Left renal cortex interstitium (tissue), 4 donors: ENCODE results near the gene PHGDH. TPM values are rescaled to one million over a fixed set of nuclear protein-coding genes. Genes with fewer than 3 reads are reported as not detected.

Experiments
- DNase-seq, 4 donors: peaks; one replicate each; pipeline ENCODE4 v3.0.0-alpha.2; 2013; ENCODE audit warnings: low read depth in 4 of 4, low spot score in 2 of 4, missing footprints in 1 of 4
- polyA plus RNA-seq, 4 donors: library from polyadenylated mRNA; unstranded; fragments of 120-200 nt; gene quantifications; one replicate each; pipeline ENCODE4 v1.2.1, GENCODE V29; 2013; ENCODE audit not compliant: insufficient read length in 4 of 4

PHGDH gene
- polyA plus RNA-seq, 4 donors, result 238 to 270 (median 250) TPM

DNA sequence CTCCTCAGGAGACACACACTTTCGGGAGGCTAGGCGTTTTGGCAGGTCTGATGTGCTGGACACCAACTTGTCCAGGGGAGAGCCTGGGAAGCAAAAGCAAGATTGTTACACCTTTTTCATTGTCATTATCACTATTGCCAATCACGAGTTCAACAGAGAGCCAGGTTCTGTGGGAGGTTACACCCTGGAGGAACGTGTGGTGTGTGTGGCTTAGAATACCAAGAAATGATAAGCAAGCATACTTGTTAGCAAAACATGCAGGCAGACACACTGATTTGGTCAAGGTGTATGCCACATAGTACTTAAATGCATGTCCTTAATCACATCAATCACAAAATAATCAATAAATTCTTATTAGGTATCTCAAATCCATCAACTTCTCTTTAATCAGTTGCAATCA is 40.9 kb downstream of the PHGDH start:
- DNase-seq, result no peak

DNA sequence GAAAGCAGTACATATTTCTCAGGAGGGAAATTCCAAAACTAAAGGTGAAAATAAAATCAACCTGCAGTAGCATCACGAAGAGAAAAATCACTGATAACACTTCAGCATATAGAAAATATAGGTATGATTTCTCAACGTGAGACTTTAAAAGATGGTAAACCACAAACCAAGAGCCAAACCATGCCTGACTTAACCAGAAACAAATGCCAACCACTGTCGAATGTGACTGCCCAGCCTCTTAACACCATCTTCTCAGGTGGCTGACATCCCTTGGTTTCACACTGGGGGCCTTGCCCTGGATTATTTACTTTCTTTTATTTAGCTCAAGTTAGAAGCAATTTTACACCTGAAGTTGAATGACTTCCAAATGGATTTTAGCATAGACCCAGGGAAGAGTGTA is 46.9 kb downstream of the PHGDH start:
- DNase-seq, result no peak

DNA sequence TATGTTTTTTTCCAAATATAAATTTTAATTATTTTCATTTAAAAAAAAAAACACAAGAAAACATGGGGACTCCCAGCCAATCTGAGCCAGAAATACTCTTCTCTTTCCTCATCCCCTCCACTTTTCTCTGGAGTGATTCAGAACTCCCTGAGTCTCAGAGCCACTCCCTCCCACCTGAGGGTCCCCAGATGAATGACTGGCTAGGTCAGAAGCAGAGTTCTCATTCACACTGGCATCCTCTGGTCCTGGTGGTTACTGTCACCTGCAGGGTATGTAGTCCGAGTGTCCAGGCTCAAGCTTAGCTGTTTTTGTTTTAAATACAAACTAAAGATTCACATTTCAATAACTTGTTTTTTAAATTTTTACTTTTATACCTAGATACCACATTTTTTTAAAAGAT is 50.7 kb downstream of the PHGDH start:
- no peak for DNase-seq

GRCh38 chr1:119762953-119763352 is 51.2 kb downstream of the PHGDH start:
- DNase-seq, result no peak

- no peak for DNase-seq
These were observed 52.5 kb downstream of the PHGDH start for GRCh38 chr1:119764220-119764619.

DNA sequence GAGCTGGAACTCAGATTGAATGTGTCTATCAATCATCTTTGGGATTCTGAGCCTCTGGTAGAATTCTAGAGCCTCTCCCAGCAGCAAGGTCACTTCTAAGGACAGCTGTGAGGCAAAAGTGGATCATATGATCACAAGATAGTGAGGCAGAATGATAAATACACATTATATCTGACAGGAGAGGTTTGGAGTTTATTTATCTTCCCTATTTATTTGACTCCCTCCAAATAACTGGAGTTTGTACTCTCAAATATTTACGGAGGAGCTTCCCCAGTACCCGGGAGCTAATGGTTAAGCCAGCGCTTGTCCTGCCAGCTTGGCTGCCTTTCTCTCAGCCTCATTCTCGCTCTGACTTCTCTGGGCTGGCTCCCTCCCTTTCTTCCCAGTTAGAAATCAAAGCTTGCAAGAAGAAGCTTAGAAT is 54.6 kb downstream of the PHGDH start:
- no peak for DNase-seq

DNA sequence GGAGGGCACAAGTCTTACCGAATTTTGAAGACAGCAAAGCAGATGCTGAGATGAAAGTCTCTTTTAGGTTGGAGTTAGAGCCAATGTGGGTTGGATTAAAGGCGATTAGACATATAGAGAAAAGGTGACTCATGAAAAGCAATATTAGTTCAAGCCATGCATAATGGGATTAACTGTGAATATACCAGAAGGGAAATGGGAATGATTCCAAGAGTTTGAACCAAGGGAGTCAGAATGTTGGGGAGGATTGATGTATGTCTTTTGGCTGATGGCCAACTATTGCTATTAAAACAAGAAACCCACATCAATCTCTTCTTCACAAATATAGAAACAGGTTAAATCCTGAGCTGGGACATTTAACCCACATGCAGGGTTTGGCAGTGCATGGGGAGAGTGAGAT is 55.8 kb downstream of the PHGDH start:
- DNase-seq, result no peak

GRCh38 chr1:119768778-119769177 is 57.0 kb downstream of the PHGDH start, which contains the start of gene HMGCS2:
Gene HMGCS2, minus strand, starts transcription at chr1:119768905. Its CDS starts 61 bp downstream, at chr1:119768844.
- DNase-seq, result no peak

- DNase-seq, result no peak
These were observed 59.3 kb downstream of the PHGDH start for GRCh38 chr1:119771016-119771415.

- no peak for DNase-seq
These were observed 60.0 kb downstream of the PHGDH start for GRCh38 chr1:119771770-119772169.

DNA sequence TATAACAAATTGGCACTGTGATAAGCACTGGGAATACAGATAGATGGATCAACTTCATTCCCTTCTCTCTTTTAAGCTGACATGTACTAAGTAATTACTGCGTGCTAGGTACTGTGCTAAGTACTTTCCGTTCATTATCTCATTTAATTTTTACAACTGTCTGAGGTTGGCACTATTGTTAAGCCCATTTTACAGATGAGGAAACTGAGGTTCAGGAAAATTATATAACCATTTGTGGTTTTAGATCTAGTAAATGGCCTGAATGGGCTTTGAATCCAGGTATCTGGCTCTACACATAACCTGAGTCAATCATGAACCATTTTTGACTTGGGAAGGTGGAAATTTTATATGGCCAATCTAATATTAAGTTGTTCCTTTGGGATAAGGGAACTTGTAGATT is 60.6 kb downstream of the PHGDH start:
- DNase-seq, result no peak

DNA sequence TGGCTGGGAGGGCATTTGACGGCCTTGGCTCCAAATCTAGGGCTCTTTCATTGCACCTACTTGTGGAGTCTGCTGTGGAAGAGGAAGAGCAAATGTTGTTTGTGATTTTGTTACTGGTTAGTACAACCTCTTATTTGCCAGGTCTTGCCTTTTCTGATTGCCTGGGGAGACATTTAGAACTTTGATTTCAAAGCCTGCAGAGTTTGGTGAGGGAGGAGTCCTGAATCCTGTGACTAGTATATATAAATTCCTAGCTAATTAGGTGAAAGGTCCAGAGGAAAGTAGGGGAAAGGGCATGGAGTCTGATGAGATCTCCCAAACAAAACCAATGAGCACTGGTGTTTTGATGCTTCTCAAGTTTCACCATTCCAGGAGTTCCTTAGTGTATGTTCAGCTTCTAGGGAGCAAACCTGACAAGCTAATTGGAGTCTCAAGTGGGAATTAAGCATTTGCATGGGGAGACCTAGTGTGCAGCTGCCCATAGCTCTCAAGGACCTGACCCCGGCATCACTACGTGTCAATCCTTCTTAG is 62.0 kb downstream of the PHGDH start:
- DNase-seq, result no peak

GRCh38 chr1:119774746-119775490 is 63.2 kb downstream of the PHGDH start:
- no peak for DNase-seq

DNA sequence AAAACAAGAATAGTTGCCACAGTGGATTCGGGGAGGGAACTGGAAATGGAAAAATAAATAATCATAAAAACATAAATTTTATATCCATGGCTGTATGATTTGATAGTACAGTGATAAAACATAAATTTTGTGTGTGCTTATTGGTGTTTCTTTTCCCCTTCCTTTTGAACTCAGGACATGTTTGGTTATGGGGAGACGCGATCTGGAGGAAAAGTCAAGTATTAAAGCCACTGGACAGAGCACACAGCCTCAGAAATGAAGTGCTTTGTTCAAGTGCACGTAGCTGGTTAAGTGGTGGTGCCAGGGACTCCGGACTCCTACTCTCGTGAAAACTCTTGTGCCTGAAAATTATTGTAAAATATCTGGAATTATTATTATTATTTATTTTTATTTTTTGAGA is 66.6 kb downstream of the PHGDH start:
- no peak for DNase-seq

DNA sequence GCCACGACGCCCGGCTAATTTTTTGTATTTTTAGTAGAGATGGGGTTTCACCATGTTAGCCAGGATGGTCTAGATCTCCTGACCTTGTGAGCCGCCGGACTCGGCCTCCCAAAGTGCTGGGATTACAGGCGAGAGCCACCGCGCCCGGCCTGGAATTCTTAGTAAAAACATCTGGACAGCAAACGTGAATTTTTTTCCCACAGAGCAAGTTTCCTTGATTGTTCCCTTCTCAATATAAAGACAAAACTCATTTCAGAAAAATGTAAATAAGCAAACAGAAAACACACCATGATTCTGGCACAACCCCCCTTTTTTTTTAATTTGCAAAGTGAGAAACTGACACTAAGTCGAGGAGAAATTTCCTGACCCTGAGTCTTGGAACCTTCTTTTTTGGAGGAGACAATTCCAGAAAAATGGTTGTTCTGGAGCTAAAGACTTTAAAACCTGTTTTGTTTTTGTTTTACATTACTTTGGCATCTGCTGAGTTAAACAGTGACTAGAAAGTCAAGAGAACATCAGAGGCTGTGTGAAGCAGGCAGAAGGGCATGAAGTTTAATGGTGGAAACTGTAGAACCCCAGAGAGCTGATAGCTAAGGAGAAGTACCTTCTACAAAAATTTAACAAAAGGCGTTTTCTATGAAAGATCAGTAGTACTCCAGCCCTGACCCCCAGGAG is 67.3 kb downstream of the PHGDH start:
- DNase-seq, result no peak

- DNase-seq, result no peak
These were observed 68.2 kb downstream of the PHGDH start for GRCh38 chr1:119779869-119780356.

DNA sequence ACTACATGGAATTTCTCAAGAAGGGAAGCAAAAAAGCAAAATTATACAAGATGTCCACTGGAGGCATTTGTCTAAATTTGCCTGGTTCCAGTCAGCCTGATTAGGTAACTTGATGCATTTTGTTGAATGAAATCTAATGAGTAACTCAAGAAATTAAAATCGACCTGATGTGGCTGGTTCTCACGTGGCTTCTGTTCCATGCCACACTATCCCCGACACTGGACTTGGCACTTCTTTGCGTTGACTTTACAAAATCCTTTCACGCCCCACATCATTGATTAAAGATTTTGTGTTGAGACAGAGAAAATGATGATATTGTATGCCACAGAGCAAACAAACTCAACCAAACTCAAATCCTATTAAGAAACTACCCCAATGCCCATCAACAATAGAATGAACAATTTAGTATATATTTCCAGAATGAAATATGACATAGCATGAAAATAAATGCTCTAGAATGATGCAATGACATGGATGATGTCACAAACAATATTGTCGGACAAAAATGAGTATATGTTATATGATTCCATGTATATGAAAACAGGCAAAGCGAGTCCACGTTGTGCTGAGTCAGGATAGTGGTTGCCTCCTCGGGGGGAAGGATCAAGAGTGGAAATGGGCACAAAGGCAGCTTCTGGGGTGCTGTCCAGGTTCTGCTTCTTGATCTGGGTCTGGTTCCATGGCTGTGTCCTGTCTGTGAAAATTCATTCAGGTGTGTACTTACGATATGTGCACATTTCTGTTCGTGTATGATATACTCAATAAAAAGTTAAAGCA is 69.9 kb downstream of the PHGDH start:
- DNase-seq, result no peak

- DNase-seq, result no peak
These were observed 71.0 kb downstream of the PHGDH start for GRCh38 chr1:119782631-119783325.

DNA sequence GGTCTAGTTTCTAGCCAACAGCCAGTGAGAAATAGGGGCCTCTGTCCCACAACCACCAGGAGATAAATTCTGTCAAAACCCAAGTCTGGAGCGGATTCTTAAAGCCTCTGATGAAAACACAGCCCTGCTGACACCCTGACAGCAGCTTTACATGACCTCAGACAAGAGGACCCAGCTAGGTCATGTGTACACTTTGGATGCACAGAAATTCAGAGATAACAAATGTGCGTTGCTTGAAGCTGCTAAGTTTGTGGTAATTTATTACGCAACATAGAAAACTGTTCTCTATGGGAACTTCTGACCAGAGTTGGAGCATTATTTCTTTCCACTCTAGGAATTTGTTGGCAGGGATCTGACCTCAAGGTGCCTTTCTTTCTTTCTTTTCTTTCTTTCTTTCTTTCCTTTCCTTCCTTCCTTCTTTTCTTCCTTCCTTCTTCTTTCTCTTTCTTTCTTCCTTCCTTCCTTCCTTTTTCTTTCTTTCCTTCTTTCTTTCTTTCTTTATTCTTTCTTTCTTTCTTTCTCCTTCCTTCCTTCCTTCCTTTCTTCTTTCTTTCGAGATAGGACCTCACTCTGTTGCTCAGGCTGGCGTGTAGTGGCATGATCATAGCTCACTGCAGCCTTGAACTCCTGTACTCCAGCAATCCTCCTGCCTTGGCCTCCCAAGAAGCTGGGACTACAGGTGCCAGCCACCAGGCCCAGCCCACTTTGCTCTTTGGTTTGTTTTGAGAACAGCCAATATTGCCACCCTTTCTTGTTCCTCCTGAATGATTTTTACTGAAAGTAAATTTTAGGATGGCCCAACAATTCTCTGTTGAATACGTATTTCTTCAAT is 71.8 kb downstream of the PHGDH start:
- no peak for DNase-seq
